Choroid plexus epithelial cell (primary cell): ENCODE data around the gene SLC4A4.
A peak's percentile ranks its signal among the peaks of the same experiment; 100 is the strongest.
"Not testable (repeated sequence)": the region's sequence is repeated elsewhere in the genome, so short reads cannot be mapped to it uniquely, and the experiment has no call there.

ENCODE experiments used
- DNase-seq: peaks from one replicate; pipeline ENCODE4 v3.0.0-alpha.2; 2010; ENCODE audit warnings: low read depth
- H3K4me3 ChIP-seq: 2 replicates; pipeline ENCODE4 v1.5.1; 2011; ENCODE audit warnings: low read depth, mild to moderate bottlenecking, control low read depth, low read length, moderate library complexity
- CTCF ChIP-seq: conservative IDR thresholded peaks from 2 replicates; pipeline ENCODE4 v1.5.1; 2011; ENCODE audit warnings: low read depth, mild to moderate bottlenecking, control low read depth, inconsistent platforms, low read length, moderate library complexity

SLC4A4 gene

GRCh38 chr4:71404049-71404448, 65.2 kb downstream of the SLC4A4 start:
- no peak overlapping the region for H3K4me3 ChIP-seq
- no peak for DNase-seq
- no peak for TF ChIP-seq CTCF

- no peak for TF ChIP-seq CTCF
- no peak overlapping the region for H3K4me3 ChIP-seq
- DNase-seq: no peak
Measured at GRCh38 chr4:71405791-71406190, 67.0 kb downstream of the SLC4A4 start.

DNA sequence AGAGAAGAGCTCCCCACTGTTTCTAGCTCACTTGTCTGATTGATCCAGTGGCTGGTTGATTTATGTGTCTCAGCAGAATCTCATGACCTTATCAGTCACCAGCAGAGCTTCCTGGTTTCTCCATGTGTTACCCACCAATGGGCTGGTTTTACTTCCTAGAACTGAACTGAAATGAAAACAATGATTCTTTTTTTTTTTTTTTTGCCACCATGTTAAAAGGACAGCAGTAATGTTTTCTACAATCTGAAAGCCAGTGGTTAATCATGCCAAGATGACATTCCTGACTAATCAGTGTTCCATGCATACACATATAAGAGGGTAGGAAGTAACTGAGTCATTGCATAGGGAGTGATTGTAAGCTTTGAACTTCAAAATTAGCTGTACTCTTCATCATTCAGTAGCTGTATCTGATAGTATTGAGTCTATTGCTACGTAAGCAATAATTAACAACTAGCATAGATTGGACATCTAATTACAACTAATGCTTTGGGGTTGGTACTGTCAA, 67.7 kb downstream of the SLC4A4 start:
- DNase-seq: no peak
- no peak for TF ChIP-seq CTCF
- H3K4me3 ChIP-seq: no peak overlapping the region

- not testable (repeated sequence) for DNase-seq
Measured at GRCh38 chr4:71408961-71409360, 70.1 kb downstream of the SLC4A4 start.

GRCh38 chr4:71411981-71412380, 73.2 kb downstream of the SLC4A4 start:
- no peak overlapping the region for H3K4me3 ChIP-seq
- no peak for TF ChIP-seq CTCF
- DNase-seq: peak; percentile 2

More at GRCh38 chr4:71408961-71409360, 70.1 kb downstream of the SLC4A4 start:
- not testable (repeated sequence) for H3K4me3 ChIP-seq

GRCh38 chr4:71415491-71415890, 76.7 kb downstream of the SLC4A4 start:
- no peak for DNase-seq
- no peak for TF ChIP-seq CTCF
- H3K4me3 ChIP-seq: no peak overlapping the region

DNA sequence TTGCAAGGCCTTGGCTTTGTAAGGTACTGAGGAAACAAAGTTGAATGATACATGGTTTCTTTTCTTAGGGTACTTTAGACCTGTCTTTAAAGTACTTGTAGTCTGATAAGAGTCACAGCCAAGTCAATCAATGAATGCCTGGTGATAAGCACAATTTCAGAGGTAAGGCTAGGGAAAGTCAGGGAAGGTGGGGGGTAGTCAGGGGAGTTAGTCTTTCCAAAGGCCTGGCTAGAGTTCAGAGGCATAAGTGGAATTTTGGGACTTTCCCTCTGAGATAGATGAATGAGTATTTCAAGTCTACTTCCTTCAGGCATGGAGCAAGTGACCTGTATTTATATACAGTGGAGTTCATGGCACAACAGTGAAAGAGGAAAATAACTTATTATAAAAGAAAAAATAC, 78.3 kb downstream of the SLC4A4 start:
- TF ChIP-seq CTCF: no peak
- DNase-seq: no peak
- H3K4me3 ChIP-seq: no peak overlapping the region

GRCh38 chr4:71426381-71427042, 87.7 kb downstream of the SLC4A4 start:
- no peak for TF ChIP-seq CTCF
- DNase-seq: no peak
- no peak overlapping the region for H3K4me3 ChIP-seq
